SK-N-DZ (cell line): ENCODE data around the gene MMP2.
A peak's percentile ranks its signal among the peaks of the same experiment; 100 is the strongest.

Experiments
- DNase-seq: peaks from one replicate; pipeline ENCODE4 v3.0.0-alpha.2; 2015; ENCODE audit warnings: low spot score

The MMP2 gene

DNA sequence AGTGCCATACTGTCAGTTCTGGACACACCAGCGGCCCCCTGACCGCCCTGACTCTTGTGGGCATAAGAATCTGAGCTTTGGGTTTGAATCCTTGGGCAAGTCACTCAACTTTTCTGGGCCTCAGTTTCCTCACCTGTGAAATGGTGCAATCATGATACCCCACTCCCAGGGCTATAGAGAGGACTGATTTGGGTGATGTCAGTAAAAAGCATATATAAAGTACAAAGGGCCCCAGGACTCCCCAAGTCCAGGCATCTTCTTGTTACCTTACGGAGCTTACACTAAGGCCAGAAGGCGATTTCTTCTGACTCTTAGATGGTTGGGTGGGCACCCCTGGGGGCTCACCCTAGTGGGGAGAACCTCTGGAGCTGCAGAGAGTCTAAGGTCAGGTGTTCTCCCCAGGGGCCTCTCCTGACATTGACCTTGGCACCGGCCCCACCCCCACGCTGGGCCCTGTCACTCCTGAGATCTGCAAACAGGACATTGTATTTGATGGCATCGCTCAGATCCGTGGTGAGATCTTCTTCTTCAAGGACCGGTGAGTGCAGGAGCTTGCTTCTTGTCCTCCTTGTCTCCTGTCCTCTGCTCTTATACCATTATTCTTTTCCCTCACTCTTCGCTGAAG is 13.9 kb downstream of the MMP2 start:
- DNase-seq = no peak

DNA sequence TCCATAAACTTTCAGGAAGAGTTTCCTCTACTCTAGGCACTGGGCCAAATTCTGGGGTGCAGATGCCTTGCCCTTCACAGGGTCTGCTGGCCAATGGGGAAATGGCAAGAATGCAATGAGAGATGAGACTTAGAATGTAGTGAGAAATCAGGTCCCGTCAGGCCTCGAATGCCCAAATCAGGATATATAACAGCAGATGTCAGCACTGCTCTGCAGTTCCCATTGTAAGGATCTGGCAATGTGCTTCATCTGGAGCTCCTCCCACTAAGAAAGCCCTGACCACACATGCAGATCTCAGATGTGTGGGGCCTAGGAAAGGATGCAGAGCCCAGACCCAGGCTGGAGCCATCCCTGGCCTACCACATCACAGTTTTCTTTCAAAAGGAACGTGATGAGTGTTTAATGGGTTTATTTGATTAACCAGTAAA is 16.0 kb downstream of the MMP2 start:
- DNase-seq = peak; percentile 85

DNA sequence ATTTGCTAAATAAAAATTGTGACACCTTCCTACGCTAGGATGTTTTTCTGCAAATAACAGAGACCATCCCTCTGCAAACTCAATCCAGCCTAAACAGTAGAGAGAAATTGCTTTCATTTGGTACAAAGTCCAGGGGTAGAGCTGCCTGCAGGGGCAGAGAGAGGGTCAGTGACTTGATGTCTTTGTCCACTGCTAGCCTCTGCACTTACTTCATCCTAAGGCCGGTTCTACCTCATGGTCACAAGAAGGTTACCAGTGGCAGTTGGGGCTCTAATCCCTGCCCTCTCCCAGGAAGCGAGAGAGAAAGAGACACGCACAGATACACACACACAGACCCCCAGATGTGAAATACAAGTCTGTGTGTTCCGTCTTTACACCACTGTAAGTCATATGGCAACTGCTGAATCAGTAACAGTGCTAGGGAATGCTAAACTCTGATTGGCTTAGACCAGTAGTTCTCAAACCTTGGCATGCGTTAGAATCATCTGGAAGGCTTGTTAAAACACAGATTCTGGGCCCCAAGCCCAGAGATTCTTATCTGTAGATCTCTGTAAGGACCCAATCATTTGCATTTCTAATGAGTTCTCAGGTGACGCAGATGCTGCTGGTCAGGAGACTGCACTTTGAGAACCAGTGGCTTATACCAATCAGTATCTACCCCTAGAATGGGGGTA is 16.8 kb downstream of the MMP2 start:
- DNase-seq = no peak

DNA sequence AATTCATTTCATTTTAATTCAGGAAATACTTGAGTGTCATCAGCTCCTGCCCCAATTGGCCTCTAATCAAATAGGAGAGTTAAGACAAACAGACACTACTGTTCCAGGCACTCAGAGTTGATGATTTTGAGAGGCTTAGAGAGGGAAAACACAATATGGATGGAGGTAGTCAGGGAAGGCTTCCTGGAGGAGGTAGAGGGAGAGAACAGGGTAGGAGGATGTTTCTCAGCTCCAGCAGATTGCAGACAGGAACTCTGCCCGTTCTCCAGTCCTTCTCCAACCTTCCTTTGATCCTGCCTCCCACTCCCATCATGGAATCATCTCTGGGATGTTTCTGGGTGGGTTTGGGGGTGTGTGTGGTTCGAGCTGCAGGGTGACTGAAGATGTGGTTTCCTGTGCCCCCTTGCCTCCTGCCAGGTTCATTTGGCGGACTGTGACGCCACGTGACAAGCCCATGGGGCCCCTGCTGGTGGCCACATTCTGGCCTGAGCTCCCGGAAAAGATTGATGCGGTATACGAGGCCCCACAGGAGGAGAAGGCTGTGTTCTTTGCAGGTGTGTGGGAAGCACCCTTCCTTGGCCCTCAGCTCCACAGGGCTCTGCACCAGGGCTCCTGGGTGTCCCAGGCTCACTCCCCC is 17.6 kb downstream of the MMP2 start:
- DNase-seq = no peak

DNA sequence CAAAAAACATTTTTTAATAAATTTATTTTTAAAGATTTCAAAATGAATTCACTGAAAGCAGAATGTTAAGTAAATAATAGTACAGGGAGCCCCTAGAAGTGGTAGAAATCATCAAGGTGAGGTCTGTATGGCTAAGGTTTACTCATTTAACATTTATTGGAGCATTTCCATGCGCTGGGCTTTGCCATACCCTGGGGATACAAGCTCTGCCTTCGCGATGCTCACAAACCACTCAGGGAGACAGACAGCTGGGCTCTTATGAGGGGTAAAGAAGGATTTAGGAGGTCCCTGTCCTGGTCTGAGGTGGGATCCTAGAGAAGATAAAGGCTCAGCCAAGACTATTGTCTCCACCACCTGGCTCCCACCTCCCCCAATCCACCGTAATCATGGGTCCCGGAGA is 18.6 kb downstream of the MMP2 start:
- no peak for DNase-seq

DNA sequence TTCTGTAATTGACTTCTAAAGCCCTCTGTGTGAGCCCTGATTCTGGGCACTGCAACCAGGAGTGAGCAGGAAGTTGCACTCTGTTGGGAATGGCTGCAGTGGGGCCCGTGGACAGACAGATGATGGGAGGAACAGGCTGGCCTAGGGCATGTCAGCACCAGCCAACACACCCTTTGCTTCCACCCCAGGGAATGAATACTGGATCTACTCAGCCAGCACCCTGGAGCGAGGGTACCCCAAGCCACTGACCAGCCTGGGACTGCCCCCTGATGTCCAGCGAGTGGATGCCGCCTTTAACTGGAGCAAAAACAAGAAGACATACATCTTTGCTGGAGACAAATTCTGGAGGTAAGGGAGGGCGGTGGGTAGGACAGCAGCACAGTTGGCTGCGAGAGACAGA is 19.1 kb downstream of the MMP2 start:
- DNase-seq = no peak

DNA sequence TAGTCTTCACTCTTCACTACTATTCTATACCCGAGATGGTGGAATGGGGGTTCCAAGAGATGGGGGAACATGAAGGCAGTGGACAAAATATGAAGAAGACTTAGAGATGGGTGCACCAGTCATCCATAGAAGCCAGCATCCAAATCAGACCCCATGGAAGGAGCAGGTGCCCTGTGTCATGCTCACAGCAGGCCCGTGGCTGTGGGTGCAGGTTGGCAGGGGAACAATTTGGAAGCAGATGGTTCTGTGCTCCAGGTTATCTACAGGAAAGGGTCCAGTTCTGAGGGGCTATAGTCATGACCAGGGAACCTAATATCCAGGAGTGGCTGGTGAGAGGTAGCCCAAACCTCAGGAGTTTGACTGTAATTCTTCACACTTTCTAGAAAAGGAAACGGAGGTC is 20.3 kb downstream of the MMP2 start:
- DNase-seq = no peak

DNA sequence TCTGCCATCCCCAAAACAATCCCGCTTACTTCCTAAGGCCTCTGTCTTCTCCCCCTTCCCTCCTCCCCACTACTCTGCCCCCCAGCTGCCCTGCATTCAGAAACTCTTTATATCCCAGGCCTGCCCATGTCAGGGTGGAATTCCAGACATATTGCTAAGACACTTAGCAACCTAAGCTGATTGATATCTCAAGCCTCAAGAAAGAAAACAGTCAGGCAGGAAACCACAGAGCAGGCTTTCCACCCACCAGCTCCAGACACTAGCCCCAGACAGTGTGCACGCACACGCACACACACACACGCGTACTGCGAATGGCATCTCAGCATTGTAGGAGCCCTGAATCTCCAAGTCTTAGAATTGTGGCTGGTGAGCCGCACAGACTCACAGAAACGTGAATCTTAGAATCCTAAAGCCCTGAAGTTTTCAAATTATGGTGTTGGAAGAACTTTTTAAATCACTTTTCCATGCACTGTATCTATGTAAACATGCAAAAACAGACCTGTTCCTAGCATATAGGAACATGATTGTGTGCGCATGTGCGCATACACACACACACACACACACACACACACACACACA is 21.0 kb downstream of the MMP2 start:
- DNase-seq = peak; percentile 77

DNA sequence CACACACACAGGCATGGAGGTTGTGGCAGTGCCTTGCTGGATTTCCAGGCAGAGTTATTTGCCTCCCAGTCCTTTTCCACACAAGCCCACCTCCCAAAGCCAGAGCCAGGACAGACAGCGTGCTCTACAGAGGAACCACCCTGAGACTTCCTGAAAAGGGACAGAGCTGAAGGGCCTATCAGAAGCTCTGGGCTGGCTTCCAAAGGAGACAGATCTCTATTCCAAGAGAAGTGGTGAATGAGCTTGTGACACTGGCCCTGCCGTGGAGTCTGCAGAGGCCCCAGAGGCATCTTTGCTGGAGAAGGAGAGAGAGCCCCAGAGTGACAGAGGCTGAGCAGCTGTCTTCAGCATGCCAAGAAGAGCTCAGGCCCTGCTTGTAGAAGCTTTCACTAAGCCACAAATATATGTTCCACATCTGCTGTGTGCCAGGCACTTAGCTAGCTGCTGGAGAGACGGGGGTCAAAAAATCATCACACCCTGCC is 21.6 kb downstream of the MMP2 start:
- peak; percentile 44 for DNase-seq

DNA sequence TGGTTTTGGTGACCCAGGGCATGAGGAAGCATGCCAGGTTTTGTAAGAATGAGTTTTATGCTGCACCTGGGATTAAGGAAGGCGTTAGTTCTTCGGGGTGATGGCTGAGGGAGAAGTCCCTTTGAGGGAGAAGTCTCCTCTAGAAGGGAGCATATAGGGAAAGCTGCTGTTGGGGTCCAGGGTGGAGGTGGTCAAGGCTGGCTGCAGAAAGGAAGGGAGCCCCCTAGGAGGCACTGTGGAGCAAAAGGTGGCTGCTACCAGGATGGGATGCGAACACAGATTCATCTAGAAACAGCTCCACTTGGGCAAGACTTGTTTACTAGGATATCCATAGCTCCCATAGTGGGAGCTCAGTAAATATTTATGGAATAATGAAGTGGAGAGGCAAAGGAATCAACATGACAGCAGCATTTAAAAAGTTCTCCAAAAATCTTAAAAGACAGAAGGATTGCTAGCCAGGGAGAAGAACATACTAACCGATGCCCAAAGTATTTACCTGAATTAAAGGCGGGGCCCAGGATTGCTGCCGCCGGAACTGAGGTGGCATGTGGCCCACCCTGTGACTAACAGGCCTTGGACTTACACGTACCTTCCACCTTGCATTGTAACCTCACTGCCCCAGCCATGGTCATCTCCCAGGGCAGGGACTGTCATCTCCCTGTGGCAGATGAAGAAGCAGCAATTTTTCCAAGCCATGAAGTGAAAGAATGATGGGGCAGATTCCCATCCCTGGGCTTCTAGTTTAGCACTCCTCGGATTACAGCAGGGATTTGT is 22.7 kb downstream of the MMP2 start:
- peak; percentile 23 for DNase-seq

DNA sequence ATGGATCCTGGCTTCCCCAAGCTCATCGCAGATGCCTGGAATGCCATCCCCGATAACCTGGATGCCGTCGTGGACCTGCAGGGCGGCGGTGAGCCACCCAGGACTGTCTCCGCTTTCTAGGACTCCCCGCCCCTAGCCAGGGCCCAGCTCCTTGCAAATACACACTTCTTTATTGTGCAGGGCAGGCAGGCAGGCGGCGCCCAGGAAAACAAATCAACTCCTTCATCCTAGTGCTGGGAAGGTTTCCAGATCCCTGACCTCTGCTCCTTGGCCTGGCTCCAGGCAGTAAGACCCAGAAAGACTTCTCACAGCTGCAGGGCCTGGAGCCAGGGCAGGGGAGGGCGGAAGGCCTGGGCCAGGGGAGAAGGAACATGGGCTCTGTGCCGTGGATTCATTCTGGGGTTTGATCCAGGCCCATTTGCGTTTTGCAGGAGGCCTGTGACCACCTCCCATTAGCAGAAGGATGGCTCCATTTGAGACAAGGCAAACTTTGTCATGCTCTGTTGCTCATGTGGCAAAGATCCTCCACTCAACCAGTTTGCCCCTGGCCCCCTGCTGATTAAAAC is 23.9 kb downstream of the MMP2 start:
- DNase-seq = peak; percentile 95

DNA sequence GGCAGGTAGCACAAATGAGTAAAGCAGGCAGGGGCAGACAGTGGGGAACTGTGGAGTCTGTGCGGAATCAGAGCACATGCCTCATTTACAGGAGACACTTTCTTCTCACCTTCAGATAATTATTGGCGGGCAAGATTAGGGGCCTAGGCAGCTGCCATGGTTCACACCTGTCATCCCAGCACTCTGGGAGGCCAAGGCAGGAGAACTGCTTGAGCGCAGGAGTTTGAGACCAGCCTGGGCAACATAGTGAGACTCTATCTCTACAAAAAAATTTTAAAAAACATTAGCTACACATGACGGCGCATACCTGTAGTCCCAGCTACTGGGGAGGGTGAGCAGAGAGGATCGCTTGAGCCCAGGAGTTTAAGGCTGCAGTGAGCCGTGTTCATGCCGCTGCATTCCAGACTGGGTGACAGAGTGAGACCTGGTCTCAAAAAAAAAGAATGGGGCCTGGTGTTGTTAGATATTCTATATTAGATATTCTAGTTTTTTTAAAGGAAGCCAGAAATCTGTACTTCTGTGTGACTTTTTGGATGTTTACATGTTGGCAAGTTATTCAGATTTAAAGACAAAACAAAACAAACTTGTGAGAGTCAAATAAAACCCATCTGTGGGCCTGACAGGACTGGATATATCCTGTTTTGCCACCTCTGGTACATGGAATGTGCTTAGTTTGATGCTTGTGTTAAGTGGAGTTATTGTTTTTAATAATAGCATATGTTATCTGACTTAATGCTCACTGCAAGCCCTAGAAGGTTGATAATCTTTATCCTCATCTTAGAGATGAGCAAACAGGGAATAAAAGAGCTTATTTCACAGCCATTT is 24.9 kb downstream of the MMP2 start:
- no peak for DNase-seq

DNA sequence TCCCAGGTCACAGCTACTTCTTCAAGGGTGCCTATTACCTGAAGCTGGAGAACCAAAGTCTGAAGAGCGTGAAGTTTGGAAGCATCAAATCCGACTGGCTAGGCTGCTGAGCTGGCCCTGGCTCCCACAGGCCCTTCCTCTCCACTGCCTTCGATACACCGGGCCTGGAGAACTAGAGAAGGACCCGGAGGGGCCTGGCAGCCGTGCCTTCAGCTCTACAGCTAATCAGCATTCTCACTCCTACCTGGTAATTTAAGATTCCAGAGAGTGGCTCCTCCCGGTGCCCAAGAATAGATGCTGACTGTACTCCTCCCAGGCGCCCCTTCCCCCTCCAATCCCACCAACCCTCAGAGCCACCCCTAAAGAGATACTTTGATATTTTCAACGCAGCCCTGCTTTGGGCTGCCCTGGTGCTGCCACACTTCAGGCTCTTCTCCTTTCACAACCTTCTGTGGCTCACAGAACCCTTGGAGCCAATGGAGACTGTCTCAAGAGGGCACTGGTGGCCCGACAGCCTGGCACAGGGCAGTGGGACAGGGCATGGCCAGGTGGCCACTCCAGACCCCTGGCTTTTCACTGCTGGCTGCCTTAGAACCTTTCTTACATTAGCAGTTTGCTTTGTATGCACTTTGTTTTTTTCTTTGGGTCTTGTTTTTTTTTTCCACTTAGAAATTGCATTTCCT is 26.5 kb downstream of the MMP2 start:
- DNase-seq = no peak

DNA sequence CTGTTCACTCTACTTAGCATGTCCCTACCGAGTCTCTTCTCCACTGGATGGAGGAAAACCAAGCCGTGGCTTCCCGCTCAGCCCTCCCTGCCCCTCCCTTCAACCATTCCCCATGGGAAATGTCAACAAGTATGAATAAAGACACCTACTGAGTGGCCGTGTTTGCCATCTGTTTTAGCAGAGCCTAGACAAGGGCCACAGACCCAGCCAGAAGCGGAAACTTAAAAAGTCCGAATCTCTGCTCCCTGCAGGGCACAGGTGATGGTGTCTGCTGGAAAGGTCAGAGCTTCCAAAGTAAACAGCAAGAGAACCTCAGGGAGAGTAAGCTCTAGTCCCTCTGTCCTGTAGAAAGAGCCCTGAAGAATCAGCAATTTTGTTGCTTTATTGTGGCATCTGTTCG is 27.1 kb downstream of the MMP2 start:
- DNase-seq = no peak

DNA sequence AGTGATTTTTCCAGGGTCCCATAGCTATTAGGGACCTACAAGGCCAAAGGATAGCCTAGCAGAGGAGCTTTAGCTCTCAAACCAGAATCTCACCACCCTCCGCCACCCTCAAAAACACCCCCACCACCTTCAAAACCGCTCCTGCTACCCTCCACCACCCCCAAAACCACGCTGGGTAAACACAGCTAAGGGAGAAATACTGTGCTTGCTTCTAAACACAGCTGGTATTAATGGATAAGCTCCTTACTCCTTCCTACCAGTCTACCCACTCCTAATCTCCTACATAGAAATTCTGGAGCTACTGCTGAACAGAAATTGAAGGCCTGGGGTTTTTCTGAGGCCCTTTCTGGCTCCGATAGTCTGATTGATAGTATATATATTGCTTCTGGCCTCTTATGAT is 27.7 kb downstream of the MMP2 start:
- DNase-seq = no peak

DNA sequence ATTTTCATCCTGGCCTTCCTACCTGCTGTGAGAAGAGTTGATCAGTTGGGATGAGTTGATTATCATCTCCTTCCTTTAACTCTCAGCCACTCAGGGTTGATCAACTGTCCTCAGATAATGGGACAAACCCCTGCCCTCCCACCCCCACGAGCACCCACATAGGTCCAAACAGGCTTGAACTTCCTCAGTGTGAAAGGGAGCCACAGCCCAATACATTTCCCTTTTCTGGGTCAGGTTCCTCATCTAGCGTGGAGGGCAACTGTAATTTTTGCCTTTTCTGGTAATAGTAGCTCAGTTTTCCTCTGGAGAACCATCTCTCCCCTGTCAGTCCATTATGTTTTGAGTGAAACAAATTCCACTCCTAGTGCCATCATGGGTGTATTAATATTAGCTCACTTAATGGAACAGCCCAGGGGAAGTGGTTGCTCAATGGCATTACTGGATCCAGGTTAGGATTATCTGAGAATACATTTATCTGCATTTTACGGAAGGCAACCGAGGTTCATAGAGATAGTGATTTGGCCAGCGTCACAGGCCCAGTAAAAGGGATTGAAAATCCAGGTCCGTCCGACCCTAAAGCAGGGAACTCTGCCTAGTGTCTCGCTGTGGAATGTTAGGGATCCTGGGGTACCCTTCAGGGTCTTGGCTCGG is 29.4 kb downstream of the MMP2 start:
- DNase-seq = no peak

DNA sequence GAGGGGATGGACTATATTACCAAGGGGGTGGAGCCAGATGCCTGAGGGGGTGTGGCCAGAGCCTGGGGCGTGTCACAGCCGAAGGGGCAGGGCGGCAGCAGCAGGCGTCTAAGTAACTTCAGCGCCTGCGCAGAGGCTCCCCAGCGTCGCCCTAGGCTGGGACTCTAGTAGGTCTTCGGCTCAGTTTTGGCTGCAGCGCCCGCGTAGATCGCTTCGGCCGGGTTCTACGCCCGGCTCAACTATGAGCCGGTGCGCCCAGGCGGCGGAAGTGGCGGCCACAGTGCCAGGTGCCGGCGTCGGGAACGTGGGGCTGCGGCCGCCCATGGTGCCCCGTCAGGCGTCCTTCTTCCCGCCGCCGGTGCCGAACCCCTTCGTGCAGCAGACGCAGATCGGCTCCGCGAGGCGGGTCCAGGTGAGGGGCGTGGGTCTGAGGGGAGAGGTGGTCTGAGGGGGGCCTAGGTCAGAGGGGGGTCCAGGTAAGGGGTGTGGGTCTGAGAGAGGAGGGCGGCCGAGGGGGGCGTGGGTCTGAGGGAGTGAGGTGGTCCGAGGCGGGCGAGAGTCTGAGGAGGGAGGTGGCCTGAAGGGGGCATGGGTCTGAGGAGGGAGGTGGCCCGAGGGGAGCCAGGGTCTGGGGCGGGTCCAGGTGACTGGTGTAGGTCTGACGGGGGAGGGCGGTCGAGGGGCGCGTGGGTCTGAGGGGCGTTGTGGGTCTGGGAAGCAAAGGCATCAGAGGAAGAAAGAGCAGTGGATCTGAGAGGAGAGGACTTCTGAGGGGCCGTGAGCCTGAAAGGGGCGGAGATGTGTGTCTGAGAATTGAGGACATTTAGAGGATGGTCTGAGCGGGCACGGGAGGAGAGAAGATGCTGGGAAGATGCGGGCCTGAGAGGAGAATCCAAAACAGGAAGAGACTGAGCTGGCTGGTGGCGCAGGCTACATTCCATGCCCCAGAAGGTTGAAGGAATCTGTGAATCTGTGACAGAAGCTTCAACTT is 30.2 kb downstream of the MMP2 start, which contains the start of gene LPCAT2:
TSS of gene LPCAT2 (plus strand) at position 132 of the 991 bp plus-strand sequence. CDS start at position 242, 110 bp downstream.
- no peak for DNase-seq

DNA sequence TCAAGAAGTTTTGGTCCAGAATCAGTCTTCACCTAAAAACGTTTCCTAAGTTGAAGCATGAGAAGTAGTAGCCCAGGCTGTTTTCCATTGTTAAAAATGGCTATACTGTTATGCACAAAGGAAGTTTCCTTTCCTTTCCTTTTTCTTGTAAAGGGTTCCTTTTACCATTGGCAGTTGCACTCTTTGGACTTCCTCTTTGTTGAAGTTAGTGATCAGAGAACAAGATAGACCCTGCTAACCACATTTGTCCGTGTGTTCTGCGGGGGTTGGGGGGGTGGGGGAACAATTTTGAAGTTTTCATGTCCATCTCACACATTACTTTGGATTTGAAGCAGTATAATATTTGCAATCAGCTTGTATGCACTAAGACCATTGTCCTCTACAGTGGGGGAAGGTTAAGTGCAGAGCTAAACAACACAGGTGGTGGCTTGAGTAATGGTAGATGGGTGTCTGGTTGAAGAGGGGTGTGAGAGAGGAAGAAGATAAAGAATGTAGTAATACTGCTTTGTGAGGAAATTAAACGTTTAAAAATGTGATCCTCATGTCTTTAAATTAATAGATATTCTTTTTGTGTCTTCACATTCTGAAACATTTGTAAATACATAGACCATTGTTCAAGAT is 31.3 kb downstream of the MMP2 start:
- DNase-seq = no peak
